D721Med (cell line): ENCODE results near the gene SYNE1.
"Not testable (repeated sequence)": the region's sequence is repeated elsewhere in the genome, so short reads cannot be mapped to it uniquely, and the experiment has no call there.

Source experiments
- DNase-seq: peaks from one replicate; pipeline ENCODE4 v3.0.0; 2011; ENCODE audit warnings: low spot score; ENCODE audit not compliant: insufficient read length
- FAIRE-seq: peaks from 2 replicates; lab custom pipeline; 2011; peaks lifted over from hg19 to GRCh38; lab: Jason Lieb, UNC
- CTCF ChIP-seq: IDR thresholded peaks from 2 replicates; pipeline ENCODE4 v1.5.1; 2012; ENCODE audit warnings: mild to moderate bottlenecking, control low read depth; ENCODE audit not compliant: insufficient read depth; ENCODE audit errors: missing control alignments

SYNE1 gene

DNA sequence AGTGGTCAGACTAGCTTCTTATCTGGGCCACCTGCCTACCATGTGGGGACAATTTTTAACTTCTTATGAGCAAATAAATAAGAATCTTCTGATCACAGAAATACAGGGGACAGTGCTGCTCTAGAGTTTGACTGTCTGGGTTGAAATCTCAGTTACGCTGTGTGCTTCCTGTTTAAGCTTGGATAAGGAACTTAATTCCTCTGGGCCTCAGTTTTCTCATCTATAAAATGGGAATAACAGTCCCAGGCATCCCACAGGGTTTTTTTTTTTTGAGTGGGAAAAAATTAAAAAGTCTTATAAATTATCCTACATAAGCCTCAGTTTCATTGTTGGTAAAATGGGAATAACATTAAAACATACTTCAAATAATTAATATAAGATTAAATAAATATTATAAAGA lies 488.8 kb downstream of the SYNE1 start:
- FAIRE-seq: no peak
- TF ChIP-seq CTCF: no peak

GRCh38 chr6:152147269-152147668 lies 489.9 kb downstream of the SYNE1 start:
- FAIRE-seq (no peak), DNase-seq (no peak)
- no peak for TF ChIP-seq CTCF

More for the DNA sequence above, 488.8 kb downstream of the SYNE1 start:
- DNase-seq: no peak

DNA sequence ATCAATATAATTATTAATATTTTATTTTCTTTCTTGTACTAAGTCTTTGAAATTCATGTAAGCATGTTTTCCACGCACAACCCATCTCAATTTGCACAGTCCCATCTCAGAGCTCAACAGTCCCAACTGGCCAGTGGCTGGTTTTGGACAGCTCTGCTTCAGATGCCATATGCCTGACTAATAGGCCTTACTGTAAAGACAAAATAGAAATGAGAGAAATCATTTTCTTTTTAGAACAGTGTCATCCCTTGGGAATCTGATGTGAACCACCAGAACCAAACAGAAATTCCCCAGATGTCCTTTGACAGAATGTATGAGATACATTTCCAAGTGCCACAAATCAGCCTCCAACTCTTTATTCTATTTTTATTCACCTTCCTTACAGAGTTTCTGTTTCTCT lies 490.8 kb downstream of the SYNE1 start:
- DNase-seq: no peak
- TF ChIP-seq CTCF: no peak
- FAIRE-seq: no peak

GRCh38 chr6:152143359-152143758 lies 493.8 kb downstream of the SYNE1 start:
- DNase-seq: no peak
- no peak for FAIRE-seq
- no peak for TF ChIP-seq CTCF

DNA sequence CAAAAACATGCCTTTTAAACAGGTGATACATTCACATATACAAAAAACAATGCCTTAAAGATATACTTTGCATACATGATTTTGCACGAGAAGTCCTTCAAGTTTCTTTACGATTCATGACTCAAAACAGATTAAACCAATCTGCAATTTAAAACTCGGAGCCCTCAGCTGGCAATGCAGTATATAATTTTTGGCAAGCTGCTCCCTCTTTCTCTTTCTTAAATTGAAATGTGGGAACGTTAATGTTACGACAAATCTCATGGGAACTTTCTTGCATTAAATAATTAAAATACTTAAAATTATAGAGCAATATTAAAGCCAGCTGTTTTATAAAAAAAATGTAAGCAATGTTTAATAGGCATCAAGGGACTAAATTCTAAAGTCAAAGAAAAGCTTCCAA lies 495.1 kb downstream of the SYNE1 start:
- DNase-seq: no peak
- TF ChIP-seq CTCF: no peak
- FAIRE-seq: no peak

DNA sequence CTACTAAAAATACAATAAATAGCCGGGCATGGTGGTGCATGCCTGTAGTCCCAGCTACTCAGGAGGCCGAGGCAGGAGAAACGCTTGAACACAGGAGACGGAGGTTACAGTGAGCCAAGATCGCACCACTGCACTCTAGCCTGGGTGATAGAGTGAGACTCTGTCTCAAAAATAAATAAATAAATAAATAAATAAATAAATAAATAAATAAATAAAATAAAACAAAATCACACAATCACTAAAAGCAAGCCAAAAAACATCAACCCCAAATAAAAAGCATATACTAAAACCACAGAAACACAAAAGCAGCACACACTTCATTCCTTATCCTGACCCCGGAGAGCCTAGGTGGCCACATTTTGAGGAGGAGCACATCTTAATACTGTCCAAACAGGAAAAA lies 498.8 kb downstream of the SYNE1 start:
- not testable (repeated sequence) for FAIRE-seq, DNase-seq

GRCh38 chr6:152136449-152136825 lies 500.7 kb downstream of the SYNE1 start:
- no peak for TF ChIP-seq CTCF
- DNase-seq: no peak
- FAIRE-seq: no peak
